ENCODE data around the gene MICU1.
A peak's percentile ranks its signal among the peaks of the same experiment; 100 is the strongest.
"Not testable (repeated sequence)": the region's sequence is repeated elsewhere in the genome, so short reads cannot be mapped to it uniquely, and the experiment has no call there.

Gene MICU1

GRCh38 chr10:72337039-72337629 is 288.7 kb downstream of the MICU1 start:
- peak; percentile 35 for DNase-seq

- no peak for DNase-seq
These were observed 289.4 kb downstream of the MICU1 start for GRCh38 chr10:72336259-72337038.

- no peak for DNase-seq
These were observed 290.3 kb downstream of the MICU1 start for GRCh38 chr10:72335394-72336258.

- DNase-seq = peak; percentile 30
These were observed 291.0 kb downstream of the MICU1 start for GRCh38 chr10:72334825-72335393.

GRCh38 chr10:72334196-72334824 is 291.6 kb downstream of the MICU1 start:
- peak; percentile 90 for DNase-seq

GRCh38 chr10:72333112-72334015 is 292.5 kb downstream of the MICU1 start:
- DNase-seq = no peak

GRCh38 chr10:72332423-72333111 is 293.3 kb downstream of the MICU1 start:
- DNase-seq = no peak

GRCh38 chr10:72331575-72332422 is 294.1 kb downstream of the MICU1 start:
- peak; percentile 99 for DNase-seq

- DNase-seq = no peak
These were observed 295.8 kb downstream of the MICU1 start for GRCh38 chr10:72330069-72330426.

GRCh38 chr10:72329290-72330068 is 296.4 kb downstream of the MICU1 start:
- DNase-seq = no peak

GRCh38 chr10:72328829-72329204 is 297.1 kb downstream of the MICU1 start:
- no peak for DNase-seq

- peak; percentile 11 for DNase-seq
These were observed 297.6 kb downstream of the MICU1 start for GRCh38 chr10:72328045-72328828.

- not testable (repeated sequence) for DNase-seq
These were observed 298.9 kb downstream of the MICU1 start for GRCh38 chr10:72326665-72327603.

GRCh38 chr10:72325243-72326175 is 300.4 kb downstream of the MICU1 start:
- peak; percentile 78 for DNase-seq

GRCh38 chr10:72323771-72324191 is 302.1 kb downstream of the MICU1 start:
- DNase-seq = no peak

Measured in NCI-H1105 treated with DMSO at 0.1 percent for 48 hours (cell line).